ENCODE measurements around the gene OTUD5. TPM values are rescaled to one million over a fixed set of nuclear protein-coding genes. Genes with fewer than 3 reads are reported as not detected.

Gene OTUD5
- total RNA-seq, 2 donors from 2014 or later = 28.4 to 40.5 TPM

- no peak for DNase-seq (ENCODE audit: low spot score)
- H3K27ac ChIP-seq = peak overlapping the region in 1 of 2 donors; percentile 96
- H3K4me3 ChIP-seq = no peak overlapping the region
Observed at GRCh38 chrX:48960291-48960690, 2.9 kb upstream of the OTUD5 start.

GRCh38 chrX:48958635-48959094 lies 1.3 kb upstream of the OTUD5 start:
- Histone ChIP-seq H3K9me3 (no peaks in the 10 kb centered on the region), H3K27me3 (replicated peaks; ENCODE audit: insufficient read depth) (no peaks in the 10 kb centered on the region), H3K4me3 (peak overlapping the region; percentile 77), H3K27ac (peak overlapping the region; percentile 84 to 96), H3K36me3 (peaks cover 2% of the 10 kb centered on the region), H3K4me1 (ENCODE audit: control insufficient read depth in 1 of 2, low read depth in 2 of 2) (peaks cover 12 to 29% of the 10 kb centered on the region in 2 donors)
- no peak for TF ChIP-seq CTCF (IDR thresholded peaks at IDR 0.05)
- peak; percentile 19 for DNase-seq (ENCODE audit: low spot score)
- peak; percentile 42 for ATAC-seq (ENCODE audit: insufficient number of reproducible peaks, low FRiP score, low read depth)

More at GRCh38 chrX:48960291-48960690, 2.9 kb upstream of the OTUD5 start:
- Histone ChIP-seq H3K27me3 (replicated peaks; ENCODE audit: insufficient read depth) (no peaks in the 10 kb centered on the region), H3K36me3 (no peaks in the 10 kb centered on the region), H3K9me3 (no peaks in the 10 kb centered on the region), H3K4me1 (ENCODE audit: control insufficient read depth in 1 of 2, low read depth in 2 of 2) (peaks cover 9 to 18% of the 10 kb centered on the region in 2 donors)
- no peak for TF ChIP-seq CTCF (IDR thresholded peaks at IDR 0.05)
- no peak for ATAC-seq (ENCODE audit: insufficient number of reproducible peaks, low FRiP score, low read depth)

GRCh38 chrX:48957827-48958634 lies 624 bp upstream of the OTUD5 start:
- TF ChIP-seq CTCF (IDR thresholded peaks at IDR 0.05) = no peak
- Histone ChIP-seq H3K4me1 (ENCODE audit: control insufficient read depth in 1 of 2, low read depth in 2 of 2) (peaks cover 15 to 35% of the 10 kb centered on the region in 2 donors), H3K36me3 (peaks cover 3% of the 10 kb centered on the region), H3K4me3 (peak overlapping the region; percentile 77), H3K27ac (peak overlapping the region; percentile 90 to 96), H3K9me3 (no peaks in the 10 kb centered on the region), H3K27me3 (replicated peaks; ENCODE audit: insufficient read depth) (no peaks in the 10 kb centered on the region)
- DNase-seq (ENCODE audit: low spot score) (peak; percentile 79), ATAC-seq (ENCODE audit: insufficient number of reproducible peaks, low FRiP score, low read depth) (peak; percentile 83)

- DNase-seq (ENCODE audit: low spot score) = no peak
- Histone ChIP-seq H3K4me3 (peak overlapping the region; percentile 77), H3K27ac (peak overlapping the region in 1 of 2 donors; percentile 96), H3K9me3 (no peaks in the 10 kb centered on the region), H3K36me3 (peaks cover 3% of the 10 kb centered on the region), H3K4me1 (ENCODE audit: control insufficient read depth in 1 of 2, low read depth in 2 of 2) (peaks cover 15 to 44% of the 10 kb centered on the region in 2 donors), H3K27me3 (replicated peaks; ENCODE audit: insufficient read depth) (no peaks in the 10 kb centered on the region)
- TF ChIP-seq CTCF (IDR thresholded peaks at IDR 0.05) = no peak
- ATAC-seq (ENCODE audit: insufficient number of reproducible peaks, low FRiP score, low read depth) = no peak
Observed at GRCh38 chrX:48956728-48957414, 536 bp downstream of the OTUD5 start.

- peaks cover under 1% of the 10 kb centered on the region for H3K36me3 ChIP-seq
- DNase-seq (ENCODE audit: low spot score) (no peak), ATAC-seq (ENCODE audit: insufficient number of reproducible peaks, low FRiP score, low read depth) (no peak)
- no peak overlapping the region for H3K4me3 ChIP-seq
- no peaks in the 10 kb centered on the region for H3K27me3 ChIP-seq (replicated peaks; ENCODE audit: insufficient read depth)
- TF ChIP-seq CTCF (IDR thresholded peaks at IDR 0.05) = no peak
- peaks cover 2 to 15% of the 10 kb centered on the region in 2 donors for H3K4me1 ChIP-seq (ENCODE audit: control insufficient read depth in 1 of 2, low read depth in 2 of 2)
- H3K27ac ChIP-seq = no peak overlapping the region
- H3K9me3 ChIP-seq = no peaks in the 10 kb centered on the region
Observed at GRCh38 chrX:48948589-48948988, 8.8 kb downstream of the OTUD5 start.
